Fibroblast of mammary gland (primary cell): ENCODE results near the gene DNPEP.

ENCODE experiments used
- DNase-seq: peaks from one replicate; pipeline ENCODE4 v3.0.0-alpha.2; 2010; ENCODE audit warnings: low read depth
- H3K4me3 ChIP-seq: 2 replicates; pipeline ENCODE4 v1.5.1; 2011; ENCODE audit warnings: low read depth, mild to moderate bottlenecking, low read length, moderate library complexity; ENCODE audit not compliant: control insufficient read depth
- CTCF ChIP-seq: conservative IDR thresholded peaks from 2 replicates; pipeline ENCODE4 v1.5.1; 2011; ENCODE audit warnings: low read depth, low read length, inconsistent platforms; ENCODE audit not compliant: control insufficient read depth, insufficient read depth

The DNPEP gene

GRCh38 chr2:219419012-219419324 lies 31.3 kb upstream of the DNPEP start:
- TF ChIP-seq CTCF: no peak
- H3K4me3 ChIP-seq: no peak overlapping the region
- no peak for DNase-seq

GRCh38 chr2:219418155-219419011 lies 30.7 kb upstream of the DNPEP start, which contains the start of gene DES:
DES (plus strand) TSS chr2:219418377; CDS start chr2:219418463, 86 bp downstream.
- DNase-seq: no peak
- H3K4me3 ChIP-seq: no peak within 1 kb of the TSS
- TF ChIP-seq CTCF: no peak

- no peak for TF ChIP-seq CTCF
- H3K4me3 ChIP-seq: no peak overlapping the region
- DNase-seq: no peak
These were observed 29.7 kb upstream of the DNPEP start for GRCh38 chr2:219417374-219417773.

DNA sequence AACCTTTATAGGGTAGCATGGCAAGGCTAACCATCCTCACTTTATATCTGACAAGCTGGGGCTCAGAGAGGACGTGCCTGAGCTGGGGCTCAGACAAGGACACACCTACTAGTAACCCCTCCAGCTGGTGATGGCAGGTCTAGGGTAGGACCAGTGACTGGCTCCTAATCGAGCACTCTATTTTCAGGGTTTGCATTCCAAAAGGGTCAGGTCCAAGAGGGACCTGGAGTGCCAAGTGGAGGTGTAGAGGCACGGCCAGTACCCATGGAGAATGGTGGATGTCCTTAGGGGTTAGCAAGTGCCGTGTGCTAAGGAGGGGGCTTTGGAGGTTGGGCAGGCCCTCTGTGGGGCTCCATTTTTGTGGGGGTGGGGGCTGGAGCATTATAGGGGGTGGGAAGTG lies 29.2 kb upstream of the DNPEP start:
- TF ChIP-seq CTCF: no peak
- DNase-seq: no peak
- no peak overlapping the region for H3K4me3 ChIP-seq

GRCh38 chr2:219416235-219416602 lies 28.5 kb upstream of the DNPEP start:
- H3K4me3 ChIP-seq: no peak overlapping the region
- TF ChIP-seq CTCF: no peak
- no peak for DNase-seq

DNA sequence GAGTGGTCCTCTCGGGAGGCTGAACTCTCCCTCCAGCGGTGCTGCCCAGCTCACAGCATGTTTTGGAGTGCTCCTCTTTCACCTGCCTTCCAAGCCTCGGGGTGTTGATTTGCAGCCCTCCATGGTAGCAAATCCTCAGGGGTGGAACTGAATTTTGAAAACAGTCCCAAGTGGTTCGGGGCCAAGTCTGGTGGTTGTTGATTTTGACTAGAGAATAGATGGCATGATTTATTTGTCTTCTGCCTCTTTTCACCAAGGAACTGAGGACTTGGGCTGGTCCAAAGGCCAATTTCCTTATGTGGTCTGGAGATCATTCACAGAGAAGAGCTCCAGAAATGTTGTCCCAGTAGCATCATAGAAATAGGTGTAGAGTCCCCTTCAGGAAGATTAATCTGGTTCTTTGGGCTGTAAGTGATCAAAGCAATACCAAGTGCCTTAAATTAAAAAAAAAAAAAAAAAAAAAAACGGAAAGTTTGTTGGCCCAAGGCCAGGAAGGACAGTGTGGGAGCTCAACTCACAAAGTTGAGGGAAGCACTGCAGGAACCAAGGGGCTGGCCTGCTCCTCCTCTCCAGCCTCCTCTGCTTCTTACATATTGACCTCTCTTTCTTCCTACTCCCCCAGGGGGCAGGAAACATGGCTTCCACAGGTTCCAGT lies 28.0 kb upstream of the DNPEP start:
- no peak overlapping the region for H3K4me3 ChIP-seq
- no peak for TF ChIP-seq CTCF
- no peak for DNase-seq
